Choroid plexus epithelial cell (primary cell): ENCODE measurements around the gene SLC6A9.

ENCODE experiments used
- DNase-seq: peaks from one replicate; pipeline ENCODE4 v3.0.0-alpha.2; 2010; ENCODE audit warnings: low read depth
- H3K4me3 ChIP-seq: 2 replicates; pipeline ENCODE4 v1.5.1; 2011; ENCODE audit warnings: low read depth, mild to moderate bottlenecking, control low read depth, low read length, moderate library complexity
- CTCF ChIP-seq: conservative IDR thresholded peaks from 2 replicates; pipeline ENCODE4 v1.5.1; 2011; ENCODE audit warnings: low read depth, mild to moderate bottlenecking, control low read depth, inconsistent platforms, low read length, moderate library complexity

Gene SLC6A9

DNA sequence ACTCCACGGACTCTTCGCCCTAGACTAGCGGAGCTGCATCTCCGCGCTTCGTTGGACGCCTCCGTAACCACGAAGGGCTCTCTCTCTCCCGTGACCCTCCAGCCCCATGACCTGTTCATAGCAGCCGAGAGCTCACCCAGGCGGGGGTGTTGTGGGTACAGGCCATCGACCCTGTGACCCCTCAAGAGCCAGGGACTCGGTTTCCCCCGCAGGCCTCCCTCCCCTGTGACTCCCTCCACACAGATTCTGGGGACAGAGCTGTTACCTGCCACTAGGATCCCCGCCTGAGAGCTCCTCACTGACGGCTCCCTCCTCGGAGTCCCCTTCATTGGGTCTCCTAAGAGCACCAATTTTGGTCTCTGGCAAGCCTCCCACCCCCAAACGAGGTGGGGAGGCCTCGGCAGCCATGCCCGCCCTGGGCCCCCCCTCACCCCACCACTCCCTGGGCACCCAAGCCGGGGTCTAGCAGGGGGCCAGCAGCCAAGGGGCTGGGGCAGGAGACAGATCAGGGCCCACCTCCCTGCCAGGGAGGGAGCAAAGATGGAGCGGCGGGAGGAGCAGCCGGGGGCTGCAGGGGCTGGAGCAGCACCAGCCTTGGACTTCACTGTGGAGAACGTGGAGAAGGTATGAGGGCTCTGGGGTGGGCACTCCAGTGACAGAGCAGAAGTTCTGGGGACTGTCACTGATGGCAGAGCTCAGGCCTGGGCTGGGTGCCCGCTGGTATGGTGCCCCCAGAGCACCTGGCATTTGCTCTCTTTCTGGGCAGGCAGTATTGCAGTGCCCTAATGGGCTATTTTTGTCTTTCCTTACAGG, 84.0 kb downstream of the SLC6A9 start:
- no peak for TF ChIP-seq CTCF
- DNase-seq = no peak
- peak overlapping the region; percentile 96 for H3K4me3 ChIP-seq
